ENCODE measurements around the gene RAB11FIP4. TPM values are rescaled to one million over a fixed set of nuclear protein-coding genes. Genes with fewer than 3 reads are reported as not detected.

RAB11FIP4 gene
- total RNA-seq, 2 donors from 2014 or later: 35.6 to 62.2 TPM

DNA sequence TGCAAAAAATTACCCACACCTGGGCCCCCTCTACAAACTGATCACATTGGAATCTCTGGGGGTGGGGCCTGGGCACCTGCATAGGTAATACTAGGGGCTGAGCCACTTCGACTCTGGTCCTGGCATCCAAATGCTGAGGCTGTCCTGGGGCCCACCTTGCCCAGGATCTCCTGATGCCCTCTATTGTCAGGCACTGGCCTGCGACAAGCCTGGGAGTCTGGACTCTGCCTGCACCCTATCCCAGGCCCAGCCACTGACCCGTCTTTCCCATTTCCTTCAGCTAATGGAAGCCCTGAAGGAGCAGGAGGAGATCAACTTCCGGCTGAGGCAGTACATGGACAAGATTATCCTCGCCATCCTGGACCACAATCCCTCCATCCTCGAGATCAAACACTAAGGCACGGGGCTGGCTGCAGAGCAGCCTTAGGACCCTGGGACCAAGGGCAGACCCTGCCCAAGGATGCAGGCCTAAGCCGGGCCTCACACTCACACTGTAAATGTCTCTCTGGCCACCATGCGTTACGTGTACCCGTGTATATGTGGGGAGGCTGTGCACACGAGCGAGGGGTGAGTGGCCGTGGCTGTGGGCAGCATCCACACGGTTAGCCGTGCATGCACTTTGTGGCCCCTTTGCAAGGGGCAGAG is 140.0 kb downstream of the RAB11FIP4 start:
- H3K36me3 ChIP-seq (ENCODE audit: control insufficient read depth, insufficient read depth, low read length): peaks cover 17% of the 10 kb centered on the region
- no peaks in the 10 kb centered on the region for H3K4me1 ChIP-seq (ENCODE audit: control insufficient read depth, insufficient read depth, low read length)
- Mint-ChIP-seq H3K4me3 (no peak overlapping the region), H3K27ac (no peak overlapping the region), H3K9me3 (no peaks in the 10 kb centered on the region), H3K27me3 (ENCODE audit: insufficient read depth) (no peaks in the 10 kb centered on the region), H3K4me1 (peaks cover 20% of the 10 kb centered on the region), H3K36me3 (ENCODE audit: low read depth) (peaks cover 21% of the 10 kb centered on the region)
- H3K9me3 ChIP-seq (ENCODE audit: control insufficient read depth, low read length): no peaks in the 10 kb centered on the region
- H3K27ac ChIP-seq (ENCODE audit: low read depth, low read length): no peak overlapping the region
- no peak overlapping the region for H3K4me3 ChIP-seq (ENCODE audit: low read length)
- WGBS, 2 experiments (ENCODE audit: insufficient coverage in 1 of 2, insufficient read length in 1 of 2): 91 to 96% methylated on average over 9 to 16 of the region's 16 CpGs
- H3K27me3 ChIP-seq (ENCODE audit: control insufficient read depth, insufficient read depth, low read length, poor library complexity, severe bottlenecking): no peaks in the 10 kb centered on the region
- no peak overlapping the region for H3K9ac ChIP-seq (ENCODE audit: extremely low read depth, low read length, poor library complexity, severe bottlenecking)
- DNase-seq: no peak
- TF ChIP-seq, protein P1, sequence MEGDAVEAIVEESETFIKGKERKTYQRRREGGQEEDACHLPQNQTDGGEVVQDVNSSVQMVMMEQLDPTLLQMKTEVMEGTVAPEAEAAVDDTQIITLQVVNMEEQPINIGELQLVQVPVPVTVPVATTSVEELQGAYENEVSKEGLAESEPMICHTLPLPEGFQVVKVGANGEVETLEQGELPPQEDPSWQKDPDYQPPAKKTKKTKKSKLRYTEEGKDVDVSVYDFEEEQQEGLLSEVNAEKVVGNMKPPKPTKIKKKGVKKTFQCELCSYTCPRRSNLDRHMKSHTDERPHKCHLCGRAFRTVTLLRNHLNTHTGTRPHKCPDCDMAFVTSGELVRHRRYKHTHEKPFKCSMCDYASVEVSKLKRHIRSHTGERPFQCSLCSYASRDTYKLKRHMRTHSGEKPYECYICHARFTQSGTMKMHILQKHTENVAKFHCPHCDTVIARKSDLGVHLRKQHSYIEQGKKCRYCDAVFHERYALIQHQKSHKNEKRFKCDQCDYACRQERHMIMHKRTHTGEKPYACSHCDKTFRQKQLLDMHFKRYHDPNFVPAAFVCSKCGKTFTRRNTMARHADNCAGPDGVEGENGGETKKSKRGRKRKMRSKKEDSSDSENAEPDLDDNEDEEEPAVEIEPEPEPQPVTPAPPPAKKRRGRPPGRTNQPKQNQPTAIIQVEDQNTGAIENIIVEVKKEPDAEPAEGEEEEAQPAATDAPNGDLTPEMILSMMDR (conservative IDR thresholded peaks at IDR 0.05): no peak

DNA sequence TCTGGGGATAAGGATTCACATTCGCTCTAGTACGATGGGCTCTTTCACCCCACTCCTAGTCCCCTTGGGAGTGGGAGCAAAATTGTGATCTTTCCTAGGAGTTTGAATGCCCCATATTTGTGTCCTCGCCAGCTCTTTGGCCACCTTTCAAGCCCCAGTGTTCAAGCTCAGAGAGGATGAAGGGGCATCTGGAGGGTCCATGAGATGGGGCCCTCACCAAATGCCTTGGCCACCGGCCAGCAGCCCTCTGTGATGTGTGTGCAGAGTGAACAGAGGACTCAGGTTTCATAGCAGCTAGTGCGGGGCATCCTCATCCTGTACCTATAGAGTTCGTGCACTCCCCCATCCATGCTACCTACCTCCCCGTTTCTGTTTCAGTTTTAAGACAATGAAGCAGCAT is 140.6 kb downstream of the RAB11FIP4 start:
- Mint-ChIP-seq H3K4me1 (peaks cover 23% of the 10 kb centered on the region), H3K9me3 (no peaks in the 10 kb centered on the region), H3K27ac (no peak overlapping the region), H3K36me3 (ENCODE audit: low read depth) (peaks cover 20% of the 10 kb centered on the region), H3K27me3 (ENCODE audit: insufficient read depth) (no peaks in the 10 kb centered on the region), H3K4me3 (no peak overlapping the region)
- no peaks in the 10 kb centered on the region for H3K4me1 ChIP-seq (ENCODE audit: control insufficient read depth, insufficient read depth, low read length)
- 91 to 94% methylated on average over 4 to 7 of the region's 7 CpGs for WGBS, 2 experiments (ENCODE audit: insufficient coverage in 1 of 2, insufficient read length in 1 of 2)
- TF ChIP-seq, protein P1 (conservative IDR thresholded peaks at IDR 0.05): no peak
- H3K4me3 ChIP-seq (ENCODE audit: low read length): no peak overlapping the region
- no peak overlapping the region for H3K9ac ChIP-seq (ENCODE audit: extremely low read depth, low read length, poor library complexity, severe bottlenecking)
- H3K9me3 ChIP-seq (ENCODE audit: control insufficient read depth, low read length): no peaks in the 10 kb centered on the region
- no peak for DNase-seq
- no peak overlapping the region for H3K27ac ChIP-seq (ENCODE audit: low read depth, low read length)
- H3K27me3 ChIP-seq (ENCODE audit: control insufficient read depth, insufficient read depth, low read length, poor library complexity, severe bottlenecking): no peaks in the 10 kb centered on the region
- H3K36me3 ChIP-seq (ENCODE audit: control insufficient read depth, insufficient read depth, low read length): peaks cover 17% of the 10 kb centered on the region

DNA sequence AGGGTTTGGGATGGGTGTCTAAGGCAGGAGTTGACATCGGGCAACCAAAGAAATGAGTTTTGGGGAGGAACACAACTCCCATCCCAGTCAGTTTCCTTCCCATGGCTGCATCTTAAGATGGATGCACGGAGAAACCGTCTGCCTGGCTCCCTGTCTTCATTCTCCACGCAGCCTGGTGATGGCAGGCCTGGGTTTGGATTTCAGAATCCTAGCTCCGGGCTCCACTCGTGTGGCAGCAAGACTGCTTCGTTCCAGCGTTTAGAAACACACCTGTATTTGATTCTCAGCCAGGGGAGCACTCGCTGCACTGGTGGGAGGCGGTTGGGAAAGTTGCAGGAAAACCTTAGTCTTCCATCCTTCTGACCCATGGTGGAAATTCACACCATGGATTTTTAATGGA is 141.1 kb downstream of the RAB11FIP4 start:
- Histone ChIP-seq H3K36me3 (ENCODE audit: control insufficient read depth, insufficient read depth, low read length) (peaks cover 17% of the 10 kb centered on the region), H3K4me3 (ENCODE audit: low read length) (no peak overlapping the region), H3K9me3 (ENCODE audit: control insufficient read depth, low read length) (no peaks in the 10 kb centered on the region), H3K4me1 (ENCODE audit: control insufficient read depth, insufficient read depth, low read length) (no peaks in the 10 kb centered on the region), H3K27me3 (ENCODE audit: control insufficient read depth, insufficient read depth, low read length, poor library complexity, severe bottlenecking) (no peaks in the 10 kb centered on the region), H3K9ac (ENCODE audit: extremely low read depth, low read length, poor library complexity, severe bottlenecking) (no peak overlapping the region), H3K27ac (ENCODE audit: low read depth, low read length) (no peak overlapping the region)
- TF ChIP-seq, protein P1 (conservative IDR thresholded peaks at IDR 0.05): no peak
- DNase-seq: no peak
- H3K4me1 Mint-ChIP-seq: peaks cover 24% of the 10 kb centered on the region
- WGBS, 2 experiments (ENCODE audit: insufficient coverage in 1 of 2, insufficient read length in 1 of 2): 93 to 98% methylated on average over 7 to 10 of the region's 10 CpGs
- H3K4me3 Mint-ChIP-seq: no peak overlapping the region
- H3K27me3 Mint-ChIP-seq (ENCODE audit: insufficient read depth): no peaks in the 10 kb centered on the region
- no peaks in the 10 kb centered on the region for H3K9me3 Mint-ChIP-seq
- H3K36me3 Mint-ChIP-seq (ENCODE audit: low read depth): peaks cover 20% of the 10 kb centered on the region
- no peak overlapping the region for H3K27ac Mint-ChIP-seq

Data from endodermal cell (in vitro differentiated cells).